Astrocyte (in vitro differentiated cells and primary cell): Measurements from ENCODE around the gene KLC3. TPM values are rescaled to one million over a fixed set of nuclear protein-coding genes. Genes with fewer than 3 reads are reported as not detected.

Experiments used
- DNase-seq: peaks from one replicate; pipeline ENCODE4 v3.0.0-alpha.2; 2010; ENCODE audit warnings: low read depth
- FAIRE-seq: peaks from 2 replicates; lab custom pipeline; 2011; peaks lifted over from hg19 to GRCh38; lab: Jason Lieb, UNC
- H2AFZ ChIP-seq: 2 replicates; pipeline ENCODE4 v1.6.0; 2012; ENCODE audit warnings: low read depth, low read length, inconsistent platforms
- H3K27ac ChIP-seq: 2 replicates; pipeline ENCODE4 v1.5.1; 2011; ENCODE audit warnings: low read depth, low read length, inconsistent platforms
- H3K27me3 ChIP-seq: 2 replicates; pipeline ENCODE4 v1.6.0; 2011; ENCODE audit warnings: low read length, inconsistent platforms; ENCODE audit not compliant: insufficient read depth
- H3K36me3 ChIP-seq: 2 replicates; pipeline ENCODE4 v1.5.1; 2011; ENCODE audit warnings: low read length, inconsistent platforms; ENCODE audit not compliant: insufficient read depth
- H3K4me1 ChIP-seq: 2 replicates; pipeline ENCODE4 v1.5.1; 2011; ENCODE audit warnings: low read length, inconsistent platforms; ENCODE audit not compliant: insufficient read depth
- H3K4me2 ChIP-seq: 2 replicates; pipeline ENCODE4 v1.6.0; 2012; ENCODE audit warnings: low read length, inconsistent platforms
- H3K4me3 ChIP-seq: 2 replicates; pipeline ENCODE4 v1.5.1; 2011; ENCODE audit warnings: low read depth, mild to moderate bottlenecking, low read length, inconsistent platforms; ENCODE audit not compliant: insufficient read depth
- H3K79me2 ChIP-seq: 2 replicates; pipeline ENCODE4 v1.6.0; 2012; ENCODE audit warnings: mild to moderate bottlenecking, low read length, inconsistent platforms; ENCODE audit not compliant: insufficient read depth
- H3K9ac ChIP-seq: 2 replicates; pipeline ENCODE4 v1.6.0; 2012; ENCODE audit warnings: mild to moderate bottlenecking, low read length, inconsistent platforms
- H3K9me3 ChIP-seq: 2 replicates; pipeline ENCODE4 v1.5.1; 2012; ENCODE audit warnings: low read depth, mild to moderate bottlenecking, low read length, inconsistent platforms; ENCODE audit not compliant: insufficient read depth
- H4K20me1 ChIP-seq: 2 replicates; pipeline ENCODE4 v1.6.0; 2012; ENCODE audit warnings: low read length, inconsistent platforms; ENCODE audit not compliant: insufficient read depth
- H3K27ac Mint-ChIP-seq: one replicate; pipeline ENCODE4 v1.8.0; 2021; ENCODE audit warnings: mild to moderate bottlenecking, mixed read lengths; ENCODE audit not compliant: unreplicated experiment
- H3K27me3 Mint-ChIP-seq: one replicate; pipeline ENCODE4 v1.8.0; 2021; ENCODE audit warnings: low read depth, mixed read lengths; ENCODE audit not compliant: unreplicated experiment
- H3K36me3 Mint-ChIP-seq: one replicate; pipeline ENCODE4 v1.8.0; 2021; ENCODE audit warnings: low read depth, mixed read lengths; ENCODE audit not compliant: unreplicated experiment
- H3K4me1 Mint-ChIP-seq: one replicate; pipeline ENCODE4 v1.8.0; 2021; ENCODE audit warnings: low read depth, mixed read lengths; ENCODE audit not compliant: unreplicated experiment
- H3K4me3 Mint-ChIP-seq: one replicate; pipeline ENCODE4 v1.8.0; 2021; ENCODE audit warnings: mild to moderate bottlenecking, moderate library complexity, mixed read lengths; ENCODE audit not compliant: unreplicated experiment
- H3K9me3 Mint-ChIP-seq: one replicate; pipeline ENCODE4 v1.8.0; 2021; ENCODE audit warnings: mild to moderate bottlenecking, mixed read lengths; ENCODE audit not compliant: unreplicated experiment
- CTCF ChIP-seq: IDR thresholded peaks from 2 replicates; pipeline ENCODE4 v1.5.1; 2011; ENCODE audit warnings: low read depth, mild to moderate bottlenecking, inconsistent platforms, low read length, moderate library complexity; ENCODE audit not compliant: insufficient read depth
- EZH2 ChIP-seq: IDR thresholded peaks from 2 replicates; pipeline ENCODE4 v1.6.1; 2012; ENCODE audit warnings: mild to moderate bottlenecking, low read length, inconsistent platforms; ENCODE audit not compliant: insufficient read depth
- total RNA-seq: library from RNA; stranded (reverse); gene quantifications from 2 replicates; pipeline ENCODE4 v1.2.1, GENCODE V29; 2021

Gene KLC3
- total RNA-seq, 1 donor from 2014 or later, result 1.2 TPM

- H3K27me3 ChIP-seq, result no peaks in the 10 kb centered on the region
- H3K79me2 ChIP-seq, result no peaks in the 10 kb centered on the region
- peaks cover 5% of the 10 kb centered on the region for H3K36me3 ChIP-seq
- H3K4me3 Mint-ChIP-seq, result no peak overlapping the region
- H3K9ac ChIP-seq, result no peak overlapping the region
- DNase-seq, result no peak
- peaks cover 23% of the 10 kb centered on the region for H3K36me3 Mint-ChIP-seq
- no peak for FAIRE-seq
- H3K9me3 ChIP-seq, result no peaks in the 10 kb centered on the region
- peaks cover 13% of the 10 kb centered on the region for H4K20me1 ChIP-seq
- no peaks in the 10 kb centered on the region for H3K4me1 ChIP-seq
- H3K27ac Mint-ChIP-seq, result no peak overlapping the region
- no peak overlapping the region for H3K27ac ChIP-seq
- H2AFZ ChIP-seq, result no peak overlapping the region
- no peak overlapping the region for H3K4me3 ChIP-seq
- H3K4me2 ChIP-seq, result no peak overlapping the region
- H3K27me3 Mint-ChIP-seq, result peaks cover 5% of the 10 kb centered on the region
- H3K9me3 Mint-ChIP-seq, result no peaks in the 10 kb centered on the region
- H3K4me1 Mint-ChIP-seq, result peaks cover 1% of the 10 kb centered on the region
- no peak for TF ChIP-seq CTCF
- no peak for TF ChIP-seq EZH2
Observed at GRCh38 chr19:45391871-45392665, 51.5 kb downstream of the KLC3 start.

- H2AFZ ChIP-seq, result no peak overlapping the region
- peaks cover 3% of the 10 kb centered on the region for H3K27me3 Mint-ChIP-seq
- no peaks in the 10 kb centered on the region for H3K27me3 ChIP-seq
- H3K27ac ChIP-seq, result no peak overlapping the region
- H3K4me1 ChIP-seq, result peaks cover 3% of the 10 kb centered on the region
- no peak overlapping the region for H3K27ac Mint-ChIP-seq
- H3K4me3 ChIP-seq, result no peak overlapping the region
- peaks cover 20% of the 10 kb centered on the region for H3K36me3 Mint-ChIP-seq
- H3K36me3 ChIP-seq, result peaks cover 5% of the 10 kb centered on the region
- TF ChIP-seq CTCF (no peak), EZH2 (no peak)
- no peak overlapping the region for H3K4me3 Mint-ChIP-seq
- no peak overlapping the region for H3K9ac ChIP-seq
- H3K4me1 Mint-ChIP-seq, result peaks cover 5% of the 10 kb centered on the region
- FAIRE-seq (no peak), DNase-seq (no peak)
- H4K20me1 ChIP-seq, result peaks cover 22% of the 10 kb centered on the region
- H3K79me2 ChIP-seq, result peaks cover 8% of the 10 kb centered on the region
- no peak overlapping the region for H3K4me2 ChIP-seq
- no peaks in the 10 kb centered on the region for H3K9me3 Mint-ChIP-seq
- no peaks in the 10 kb centered on the region for H3K9me3 ChIP-seq
Observed at GRCh38 chr19:45395821-45396617, 55.5 kb downstream of the KLC3 start.
